NCI-H1694 treated with DMSO at 0.1 percent for 48 hours (cell line): ENCODE measurements around the gene KLHDC8A.

ENCODE experiments used
- DNase-seq: peaks from one replicate; lab custom pipeline; 2025; lab: John Stamatoyannopoulos, UW

The KLHDC8A gene

DNA sequence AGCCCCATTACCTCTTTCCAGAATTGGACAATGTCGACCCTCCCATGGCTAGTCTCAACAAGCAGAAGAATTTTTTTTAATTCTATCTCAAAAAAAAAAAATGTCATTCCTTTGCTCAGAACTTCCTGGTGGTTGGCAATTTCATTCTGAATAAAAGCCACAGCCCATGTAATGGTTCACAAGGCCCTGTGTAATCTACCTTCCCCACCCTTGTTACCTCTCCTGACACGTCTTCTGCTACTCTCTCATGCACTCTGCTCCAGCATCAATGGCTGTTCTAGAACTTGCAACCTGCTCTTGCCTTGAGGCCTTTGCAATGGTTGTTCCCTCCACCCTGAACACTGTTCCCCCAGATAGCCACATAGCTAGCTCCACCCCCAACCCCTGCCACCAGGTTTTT lies 60.6 kb downstream of the KLHDC8A start:
- no peak for DNase-seq

DNA sequence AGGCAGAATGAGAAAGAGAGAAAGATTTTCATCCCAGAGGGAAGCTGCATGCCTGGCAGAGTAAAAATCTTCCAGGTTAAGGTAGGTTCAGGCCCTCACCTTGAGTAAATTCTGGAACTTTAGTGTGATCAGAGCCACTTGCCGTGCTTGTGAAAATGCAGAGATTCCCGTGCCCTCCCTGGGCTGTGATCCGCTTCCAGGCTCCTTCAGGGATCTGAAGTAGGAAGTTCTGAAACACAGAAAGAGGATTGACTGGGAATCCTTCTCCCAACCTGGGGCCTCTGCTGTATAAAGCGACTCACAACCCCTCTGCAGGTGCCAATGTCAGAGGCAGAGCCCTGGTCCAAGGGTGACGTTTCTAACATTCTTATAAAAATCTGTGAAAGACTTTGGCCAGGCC lies 61.8 kb downstream of the KLHDC8A start:
- DNase-seq: no peak

DNA sequence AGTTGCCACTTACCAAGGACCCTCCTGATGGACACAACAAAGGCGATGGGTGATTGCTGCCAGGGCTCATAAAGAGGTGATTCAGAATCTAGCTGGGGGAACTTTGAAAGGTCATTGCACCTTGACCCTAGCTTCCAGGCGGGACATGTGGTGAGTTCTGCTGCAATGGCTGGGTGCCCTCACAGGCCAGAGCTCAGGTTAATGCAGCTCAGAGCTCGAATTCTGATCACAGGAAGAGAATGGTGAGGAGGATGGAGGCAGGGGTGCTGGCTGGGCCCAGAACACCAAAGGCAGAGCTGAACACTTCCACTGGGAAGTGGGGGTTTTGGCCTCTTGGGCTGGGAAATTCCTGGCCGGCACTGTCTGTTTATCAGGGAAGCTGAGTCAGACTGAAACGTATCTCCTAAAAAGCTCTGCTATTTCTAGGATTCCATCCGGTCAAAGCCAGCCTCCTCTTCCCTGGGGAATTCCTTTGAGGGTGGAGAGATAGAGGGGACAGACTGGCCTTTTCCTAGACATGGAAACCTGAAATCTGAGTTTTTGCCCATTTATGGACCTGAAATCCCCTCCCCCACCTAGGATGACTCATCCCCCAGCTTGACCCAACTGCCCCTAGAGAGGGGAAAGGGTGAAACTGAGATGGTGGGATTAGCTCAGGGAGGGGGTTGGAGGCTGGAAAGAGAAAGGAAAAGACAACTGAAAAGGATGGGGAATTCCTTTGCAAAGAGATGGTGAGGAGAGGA lies 62.4 kb downstream of the KLHDC8A start:
- no peak for DNase-seq

DNA sequence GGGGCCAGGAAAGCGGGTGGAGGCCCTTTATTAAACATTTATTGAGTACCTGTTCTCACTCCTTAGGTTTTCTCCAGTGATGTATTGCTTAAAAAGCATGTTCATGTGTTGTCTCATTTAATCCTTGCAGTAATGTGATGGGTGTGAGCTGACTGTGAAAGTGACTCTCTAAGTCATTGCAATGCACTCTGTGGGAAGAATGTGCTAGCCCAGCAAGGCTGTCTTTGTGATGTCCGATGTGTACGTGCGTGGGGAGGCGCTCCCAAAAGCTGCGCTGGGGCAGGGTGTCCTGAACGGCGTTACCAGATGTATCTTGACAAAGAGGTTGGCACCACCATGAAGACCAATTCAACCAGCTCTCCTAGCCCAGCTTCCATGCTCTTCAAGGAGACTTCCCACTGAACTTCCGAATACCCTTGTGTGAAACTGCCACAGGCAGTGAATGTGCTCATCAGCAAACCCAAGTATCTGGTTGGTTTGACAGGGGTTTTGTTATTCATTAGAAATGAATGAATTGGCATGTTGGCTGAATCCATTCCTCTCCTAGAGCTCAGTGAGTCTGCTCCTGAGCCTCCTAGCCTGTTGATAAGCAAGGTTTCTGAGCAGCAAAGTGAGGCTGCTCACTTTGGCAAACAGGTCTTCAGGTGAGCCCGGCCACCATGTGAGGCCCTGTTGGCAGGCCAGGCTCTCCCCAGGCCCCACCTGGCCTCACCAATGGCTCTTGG lies 63.2 kb downstream of the KLHDC8A start:
- no peak for DNase-seq

DNA sequence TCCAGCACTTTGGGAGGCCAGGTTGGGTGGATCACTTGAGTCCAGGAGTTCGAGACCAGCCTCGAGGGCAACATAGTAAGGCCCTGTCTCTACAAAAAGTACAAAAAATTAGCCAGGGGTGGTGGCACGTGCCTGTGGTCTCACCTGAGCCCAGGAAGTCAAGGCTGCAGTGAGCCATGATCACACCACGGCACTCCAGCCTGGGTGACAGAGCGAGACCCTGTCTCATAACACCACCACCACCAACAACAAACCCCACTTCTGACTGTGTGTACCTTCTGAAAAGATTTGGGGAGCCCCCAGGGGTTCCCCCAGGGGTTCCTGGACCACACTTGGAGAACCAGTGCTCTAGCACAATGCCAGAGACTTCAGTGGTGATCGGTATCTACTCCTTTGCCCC lies 65.1 kb downstream of the KLHDC8A start:
- no peak for DNase-seq

DNA sequence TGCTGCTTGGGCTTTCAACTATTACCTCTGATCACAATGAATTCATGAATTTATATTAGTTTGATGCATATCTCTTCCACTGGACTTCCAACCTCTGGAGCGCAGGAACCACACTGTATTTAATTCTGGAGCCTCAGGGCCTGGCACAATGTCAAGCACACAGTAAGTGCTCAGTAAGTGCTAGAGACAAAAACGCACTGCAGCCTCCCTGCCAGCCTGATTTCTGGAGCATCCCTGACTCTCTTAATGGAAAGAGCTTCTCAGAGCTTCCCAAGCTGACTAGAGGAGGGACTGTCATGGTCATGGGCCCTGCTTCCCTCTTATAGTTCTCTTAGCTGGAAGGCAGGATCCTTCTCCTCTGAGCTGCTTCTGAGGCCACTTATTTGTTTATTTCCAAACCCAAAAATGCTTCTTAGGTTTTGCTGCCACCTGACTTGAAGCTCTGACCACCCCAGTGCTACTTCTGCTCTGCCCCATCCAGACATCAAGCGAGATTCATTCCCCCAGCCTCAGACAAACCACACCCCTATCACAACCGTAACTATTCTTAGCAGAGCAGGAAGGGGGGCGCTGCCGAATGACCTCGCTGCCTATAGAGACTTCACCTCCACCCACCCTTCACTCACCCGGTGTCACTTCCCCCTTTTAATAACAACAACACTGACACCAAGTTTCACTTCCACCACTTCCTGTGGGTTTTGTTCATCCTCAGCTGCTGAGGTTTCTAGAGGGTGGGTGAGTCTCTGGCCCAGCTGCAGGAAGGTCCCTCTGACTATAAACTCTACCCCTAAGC lies 68.8 kb downstream of the KLHDC8A start:
- no peak for DNase-seq

DNA sequence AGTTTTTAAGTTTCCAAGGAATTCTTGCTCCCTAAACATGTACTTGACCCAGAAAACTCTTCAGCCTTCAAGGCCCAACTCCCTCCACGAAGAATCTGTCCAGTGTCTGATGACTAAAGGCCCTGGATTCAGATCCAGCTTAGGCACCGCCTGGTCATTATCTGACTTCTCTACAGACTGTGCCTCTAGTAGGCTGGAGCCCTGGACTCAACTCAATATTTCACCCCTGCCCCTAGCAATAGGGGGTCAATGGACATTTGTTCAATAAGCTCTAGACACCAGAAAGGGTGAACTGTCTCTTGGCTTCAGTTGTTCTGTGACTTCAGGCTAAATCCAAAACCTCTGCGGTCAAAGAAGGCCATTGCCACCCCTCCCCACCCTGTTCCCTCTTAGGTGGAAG lies 69.6 kb downstream of the KLHDC8A start:
- DNase-seq: no peak

DNA sequence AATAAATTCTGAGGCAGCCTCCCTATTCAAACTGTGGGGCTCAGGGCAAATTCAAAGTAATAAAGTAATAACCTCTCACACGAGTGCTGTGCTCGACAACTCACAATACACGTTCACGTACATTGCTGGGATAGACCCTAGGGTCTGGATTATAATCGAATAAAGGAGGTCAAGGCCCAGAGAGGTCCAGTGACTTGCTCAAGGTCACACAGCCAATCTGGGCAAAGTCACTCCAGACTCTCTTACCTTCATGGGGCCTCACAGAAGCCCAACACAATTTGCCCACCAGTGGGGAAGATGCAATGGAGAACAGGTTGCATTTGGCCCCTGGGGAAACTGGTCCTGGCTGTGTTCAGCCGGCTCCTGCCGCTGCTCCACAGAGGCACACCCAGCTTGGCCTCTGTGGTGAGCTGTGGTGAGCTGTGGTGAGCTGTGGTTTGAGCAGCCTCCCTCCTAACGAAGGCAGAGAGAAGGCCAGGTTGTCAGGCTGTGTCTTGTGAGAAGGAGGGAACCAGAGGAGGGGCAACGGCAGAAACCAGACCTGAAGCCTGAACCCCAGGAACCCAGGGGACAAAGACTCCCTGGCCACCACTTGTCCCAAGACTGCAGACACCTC lies 70.3 kb downstream of the KLHDC8A start:
- DNase-seq: no peak
